Choroid plexus epithelial cell (primary cell): ENCODE results near the gene CNTNAP1.
"Not testable (repeated sequence)": the region's sequence is repeated elsewhere in the genome, so short reads cannot be mapped to it uniquely, and the experiment has no call there.

Source experiments
- DNase-seq: peaks from one replicate; pipeline ENCODE4 v3.0.0-alpha.2; 2010; ENCODE audit warnings: low read depth
- H3K4me3 ChIP-seq: 2 replicates; pipeline ENCODE4 v1.5.1; 2011; ENCODE audit warnings: low read depth, mild to moderate bottlenecking, control low read depth, low read length, moderate library complexity
- TF ChIP-seq, protein P1 (sequence below): conservative IDR thresholded peaks from 2 replicates; pipeline ENCODE4 v1.5.1; 2011; ENCODE audit warnings: low read depth, mild to moderate bottlenecking, control low read depth, inconsistent platforms, low read length, moderate library complexity

The CNTNAP1 gene

DNA sequence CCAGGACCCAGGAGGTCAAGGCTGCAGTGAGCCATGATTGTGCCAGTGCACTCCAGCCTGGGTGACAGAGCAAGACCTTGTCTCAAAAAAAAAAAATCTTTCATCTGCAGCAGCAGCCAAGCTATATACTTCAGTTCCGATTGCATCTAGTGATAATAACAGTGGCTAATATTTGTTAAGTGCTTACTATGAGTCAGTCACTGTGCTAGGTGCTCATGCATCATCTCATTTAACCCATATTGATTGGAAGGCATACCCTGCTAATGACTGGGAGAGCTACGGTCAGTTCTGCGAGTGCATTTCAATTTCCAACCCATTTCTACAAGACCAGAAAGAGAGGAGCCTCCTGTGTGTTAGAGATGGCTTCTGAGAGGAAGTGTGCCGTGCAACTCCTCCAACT is 30.9 kb upstream of the CNTNAP1 start:
- no peak for DNase-seq
- TF ChIP-seq, protein P1, sequence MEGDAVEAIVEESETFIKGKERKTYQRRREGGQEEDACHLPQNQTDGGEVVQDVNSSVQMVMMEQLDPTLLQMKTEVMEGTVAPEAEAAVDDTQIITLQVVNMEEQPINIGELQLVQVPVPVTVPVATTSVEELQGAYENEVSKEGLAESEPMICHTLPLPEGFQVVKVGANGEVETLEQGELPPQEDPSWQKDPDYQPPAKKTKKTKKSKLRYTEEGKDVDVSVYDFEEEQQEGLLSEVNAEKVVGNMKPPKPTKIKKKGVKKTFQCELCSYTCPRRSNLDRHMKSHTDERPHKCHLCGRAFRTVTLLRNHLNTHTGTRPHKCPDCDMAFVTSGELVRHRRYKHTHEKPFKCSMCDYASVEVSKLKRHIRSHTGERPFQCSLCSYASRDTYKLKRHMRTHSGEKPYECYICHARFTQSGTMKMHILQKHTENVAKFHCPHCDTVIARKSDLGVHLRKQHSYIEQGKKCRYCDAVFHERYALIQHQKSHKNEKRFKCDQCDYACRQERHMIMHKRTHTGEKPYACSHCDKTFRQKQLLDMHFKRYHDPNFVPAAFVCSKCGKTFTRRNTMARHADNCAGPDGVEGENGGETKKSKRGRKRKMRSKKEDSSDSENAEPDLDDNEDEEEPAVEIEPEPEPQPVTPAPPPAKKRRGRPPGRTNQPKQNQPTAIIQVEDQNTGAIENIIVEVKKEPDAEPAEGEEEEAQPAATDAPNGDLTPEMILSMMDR: no peak
- no peak overlapping the region for H3K4me3 ChIP-seq

DNA sequence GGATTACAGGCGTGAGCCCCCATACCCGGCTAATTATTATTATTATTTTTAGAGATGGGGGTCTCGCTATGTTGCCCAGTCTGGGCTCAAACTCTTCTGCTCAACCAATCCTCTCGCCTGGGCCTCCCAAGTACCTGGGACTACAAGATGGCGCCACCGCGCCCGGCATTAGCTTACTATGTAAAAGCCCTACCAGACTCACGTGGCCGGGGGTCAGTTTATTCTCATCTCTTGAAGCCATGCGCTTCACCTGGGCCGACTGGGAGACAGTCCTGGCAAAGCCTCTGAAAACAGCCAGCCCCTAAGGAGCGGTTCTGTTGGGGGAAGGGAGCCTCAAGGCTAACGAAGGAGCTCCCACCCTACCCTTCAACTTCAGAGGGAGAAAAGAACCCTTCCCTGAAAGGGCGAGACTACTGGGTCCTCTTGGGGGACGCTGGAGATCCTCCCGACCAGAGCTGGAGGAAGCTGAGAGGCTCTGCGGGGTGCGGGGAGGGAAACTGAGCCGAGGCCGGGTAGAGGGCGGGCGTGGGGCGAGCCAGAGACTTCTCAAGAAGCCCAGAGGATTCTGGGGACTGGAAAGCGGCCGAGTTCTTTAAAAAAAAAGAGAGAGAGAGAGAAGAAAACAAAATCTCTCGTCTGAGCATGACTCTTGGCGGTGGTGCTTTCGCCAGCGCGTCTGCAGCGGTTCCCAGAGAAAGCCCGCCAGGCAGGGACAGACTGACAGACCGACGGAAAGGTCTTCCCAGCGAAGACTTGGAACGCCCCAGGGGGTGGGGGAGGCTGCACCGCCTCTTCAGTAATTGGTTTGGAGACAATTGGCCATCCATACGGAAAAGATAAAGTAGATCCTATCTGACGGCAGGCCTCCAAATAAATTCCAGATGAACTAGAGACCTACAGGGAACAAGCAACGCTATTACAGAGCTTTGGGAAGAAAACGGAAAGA is 28.9 kb upstream of the CNTNAP1 start:
- TF ChIP-seq, protein P1: no peak
- DNase-seq: peak; percentile 83
- H3K4me3 ChIP-seq: peak overlapping the region; percentile 56

DNA sequence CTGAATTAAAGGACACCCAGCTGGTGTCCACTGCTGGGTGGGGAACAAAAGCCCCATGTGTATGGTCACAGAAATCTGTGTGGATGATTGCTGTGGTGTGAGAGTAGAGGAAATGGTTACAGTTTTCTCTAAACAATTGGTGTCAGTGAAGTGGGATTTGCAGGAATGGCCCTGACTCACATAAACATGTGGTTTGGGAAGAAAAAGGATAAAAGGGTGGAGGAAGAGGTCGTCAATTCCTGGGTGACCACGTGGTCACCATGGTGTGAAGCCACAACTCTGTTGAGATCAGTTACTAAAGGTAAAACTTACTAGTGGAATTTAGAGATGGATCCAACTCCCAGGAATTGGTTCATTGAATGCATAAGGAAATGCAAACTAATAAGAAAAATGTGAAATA is 26.8 kb upstream of the CNTNAP1 start:
- TF ChIP-seq, protein P1: no peak
- H3K4me3 ChIP-seq: no peak overlapping the region
- DNase-seq: no peak

DNA sequence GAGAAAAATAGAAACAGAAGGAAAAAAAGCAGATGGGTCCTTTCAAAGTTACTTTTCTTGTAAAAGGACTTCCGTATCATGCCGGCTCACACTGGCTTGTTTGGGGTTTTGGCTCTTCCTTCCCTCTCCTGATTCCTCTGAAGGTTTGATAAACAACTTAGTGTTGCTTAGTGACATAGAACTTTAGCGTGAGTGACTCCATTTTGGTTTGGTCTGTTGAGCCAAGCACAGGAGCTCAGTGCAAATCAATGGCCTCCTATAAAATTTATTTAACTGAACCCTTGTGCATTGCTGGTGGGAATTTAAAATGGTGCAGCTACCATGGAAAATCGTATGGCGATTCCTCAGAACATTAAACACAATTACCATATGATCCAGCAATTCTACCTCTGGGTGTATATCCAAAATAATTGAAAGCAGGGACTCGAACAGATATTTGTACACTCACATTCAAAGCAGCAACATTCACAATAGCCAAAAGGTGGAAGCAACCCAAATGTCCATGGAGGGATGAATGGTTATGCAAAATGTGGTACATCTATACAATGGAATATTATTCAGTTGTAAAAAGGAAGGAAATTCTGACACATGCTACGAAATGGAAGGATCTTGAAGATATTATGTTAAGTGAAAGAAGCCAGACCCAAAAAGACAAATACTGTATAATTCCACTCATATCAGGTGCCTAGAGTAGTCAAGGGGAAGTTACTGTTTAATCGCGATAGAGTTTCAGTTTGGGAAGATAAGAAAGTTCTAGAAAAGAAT is 24.3 kb upstream of the CNTNAP1 start:
- TF ChIP-seq, protein P1: no peak
- DNase-seq: no peak
- H3K4me3 ChIP-seq: no peak overlapping the region

DNA sequence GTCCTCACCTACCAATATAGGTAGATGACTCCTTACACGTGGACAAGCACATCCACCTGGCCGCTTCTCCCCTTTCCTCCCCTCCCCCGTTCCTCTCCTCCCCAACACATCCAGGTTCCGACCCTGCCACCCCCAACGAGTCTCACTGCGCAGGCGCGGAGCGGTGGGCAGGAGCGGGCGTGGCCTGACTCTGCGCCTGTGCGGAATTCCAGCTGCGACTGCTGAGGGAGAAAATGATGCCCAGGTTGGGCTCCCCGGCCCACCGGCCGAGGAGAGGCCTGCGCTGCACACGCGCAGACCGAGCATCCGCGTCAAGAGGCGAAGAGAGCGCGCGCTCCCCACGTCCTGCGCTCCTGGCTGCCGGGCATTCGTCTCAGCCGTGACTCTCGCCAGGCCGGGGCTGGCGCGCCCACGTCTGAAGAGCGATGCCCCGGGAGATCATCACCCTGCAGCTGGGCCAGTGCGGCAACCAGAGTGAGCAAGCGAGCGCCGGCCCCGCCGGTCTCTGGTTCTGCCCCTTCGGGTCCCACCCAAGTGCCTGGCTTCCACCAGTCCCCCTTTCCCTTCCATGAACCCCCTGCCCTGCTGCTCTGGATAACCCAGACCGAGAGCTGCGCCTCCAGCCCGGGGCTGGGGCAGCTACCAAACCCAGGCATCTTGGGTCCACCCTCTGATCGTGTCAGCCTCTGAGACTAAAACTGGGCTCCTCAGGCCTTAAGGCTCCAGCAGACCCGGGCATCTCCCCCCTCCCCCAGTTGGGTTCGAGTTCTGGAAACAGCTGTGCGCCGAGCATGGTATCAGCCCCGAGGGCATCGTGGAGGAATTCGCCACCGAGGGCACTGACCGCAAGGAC is 23.0 kb upstream of the CNTNAP1 start, which contains the start of gene TUBG2:
TSS of gene TUBG2 (plus strand) at position 206 of the 853 bp plus-strand sequence. CDS start at position 426, 220 bp downstream.
- H3K4me3 ChIP-seq: peak within 1 kb of the TSS; percentile 72
- TF ChIP-seq, protein P1: no peak
- peak; percentile 91 for DNase-seq

DNA sequence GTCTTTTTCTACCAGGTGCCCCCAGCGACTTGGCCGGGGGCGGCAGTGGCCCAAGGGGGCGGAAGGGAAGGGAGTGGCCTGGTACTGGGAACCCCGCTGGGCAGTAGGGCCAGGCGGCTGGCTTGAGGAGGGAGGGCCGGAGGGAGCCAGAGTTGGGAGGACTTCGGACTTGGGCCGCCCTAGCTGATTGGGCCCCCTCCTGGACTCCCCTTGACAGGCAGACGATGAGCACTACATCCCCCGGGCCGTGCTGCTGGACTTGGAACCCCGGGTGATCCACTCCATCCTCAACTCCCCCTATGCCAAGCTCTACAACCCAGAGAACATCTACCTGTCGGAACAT is 22.4 kb upstream of the CNTNAP1 start:
- not testable (repeated sequence) for DNase-seq
- H3K4me3 ChIP-seq: peak overlapping the region; percentile 72
